ENCODE data around the gene SNRK.

DNA sequence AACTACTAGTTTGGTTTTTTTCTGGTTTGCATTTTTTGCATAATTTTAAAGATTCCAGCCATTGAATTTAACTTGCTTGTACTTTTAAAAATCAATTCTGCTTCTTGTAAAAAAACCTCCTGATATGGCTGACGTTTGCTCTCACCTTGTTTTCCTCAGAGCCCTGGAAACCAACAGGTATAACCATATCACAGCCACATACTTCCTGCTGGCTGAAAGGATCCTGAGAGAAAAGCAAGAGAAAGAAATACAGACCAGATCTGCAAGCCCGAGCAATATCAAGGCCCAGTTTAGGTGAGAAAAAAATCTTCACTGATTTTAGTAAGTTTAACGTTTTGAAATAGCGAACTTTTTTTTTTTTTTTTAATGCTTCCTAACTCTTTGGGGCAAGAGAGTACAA, 56.8 kb downstream of the SNRK start:
- TF ChIP-seq, protein P1, sequence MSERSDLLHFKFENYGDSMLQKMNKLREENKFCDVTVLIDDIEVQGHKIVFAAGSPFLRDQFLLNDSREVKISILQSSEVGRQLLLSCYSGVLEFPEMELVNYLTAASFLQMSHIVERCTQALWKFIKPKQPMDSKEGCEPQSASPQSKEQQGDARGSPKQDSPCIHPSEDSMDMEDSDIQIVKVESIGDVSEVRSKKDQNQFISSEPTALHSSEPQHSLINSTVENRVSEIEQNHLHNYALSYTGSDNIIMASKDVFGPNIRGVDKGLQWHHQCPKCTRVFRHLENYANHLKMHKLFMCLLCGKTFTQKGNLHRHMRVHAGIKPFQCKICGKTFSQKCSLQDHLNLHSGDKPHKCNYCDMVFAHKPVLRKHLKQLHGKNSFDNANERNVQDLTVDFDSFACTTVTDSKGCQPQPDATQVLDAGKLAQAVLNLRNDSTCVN (tag by site-specific recombination; optimal IDR thresholded peaks at IDR 0.05), result no peak
- TF ChIP-seq, protein P2, sequence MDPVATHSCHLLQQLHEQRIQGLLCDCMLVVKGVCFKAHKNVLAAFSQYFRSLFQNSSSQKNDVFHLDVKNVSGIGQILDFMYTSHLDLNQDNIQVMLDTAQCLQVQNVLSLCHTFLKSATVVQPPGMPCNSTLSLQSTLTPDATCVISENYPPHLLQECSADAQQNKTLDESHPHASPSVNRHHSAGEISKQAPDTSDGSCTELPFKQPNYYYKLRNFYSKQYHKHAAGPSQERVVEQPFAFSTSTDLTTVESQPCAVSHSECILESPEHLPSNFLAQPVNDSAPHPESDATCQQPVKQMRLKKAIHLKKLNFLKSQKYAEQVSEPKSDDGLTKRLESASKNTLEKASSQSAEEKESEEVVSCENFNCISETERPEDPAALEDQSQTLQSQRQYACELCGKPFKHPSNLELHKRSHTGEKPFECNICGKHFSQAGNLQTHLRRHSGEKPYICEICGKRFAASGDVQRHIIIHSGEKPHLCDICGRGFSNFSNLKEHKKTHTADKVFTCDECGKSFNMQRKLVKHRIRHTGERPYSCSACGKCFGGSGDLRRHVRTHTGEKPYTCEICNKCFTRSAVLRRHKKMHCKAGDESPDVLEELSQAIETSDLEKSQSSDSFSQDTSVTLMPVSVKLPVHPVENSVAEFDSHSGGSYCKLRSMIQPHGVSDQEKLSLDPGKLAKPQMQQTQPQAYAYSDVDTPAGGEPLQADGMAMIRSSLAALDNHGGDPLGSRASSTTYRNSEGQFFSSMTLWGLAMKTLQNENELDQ (tag by site-specific recombination; IDR thresholded peaks at IDR 0.05; ENCODE audit: low read depth), result no peak
- TF ChIP-seq SCRT2 (tag by site-specific recombination; IDR thresholded peaks at IDR 0.05), result no peak
- TF ChIP-seq, protein P3, sequence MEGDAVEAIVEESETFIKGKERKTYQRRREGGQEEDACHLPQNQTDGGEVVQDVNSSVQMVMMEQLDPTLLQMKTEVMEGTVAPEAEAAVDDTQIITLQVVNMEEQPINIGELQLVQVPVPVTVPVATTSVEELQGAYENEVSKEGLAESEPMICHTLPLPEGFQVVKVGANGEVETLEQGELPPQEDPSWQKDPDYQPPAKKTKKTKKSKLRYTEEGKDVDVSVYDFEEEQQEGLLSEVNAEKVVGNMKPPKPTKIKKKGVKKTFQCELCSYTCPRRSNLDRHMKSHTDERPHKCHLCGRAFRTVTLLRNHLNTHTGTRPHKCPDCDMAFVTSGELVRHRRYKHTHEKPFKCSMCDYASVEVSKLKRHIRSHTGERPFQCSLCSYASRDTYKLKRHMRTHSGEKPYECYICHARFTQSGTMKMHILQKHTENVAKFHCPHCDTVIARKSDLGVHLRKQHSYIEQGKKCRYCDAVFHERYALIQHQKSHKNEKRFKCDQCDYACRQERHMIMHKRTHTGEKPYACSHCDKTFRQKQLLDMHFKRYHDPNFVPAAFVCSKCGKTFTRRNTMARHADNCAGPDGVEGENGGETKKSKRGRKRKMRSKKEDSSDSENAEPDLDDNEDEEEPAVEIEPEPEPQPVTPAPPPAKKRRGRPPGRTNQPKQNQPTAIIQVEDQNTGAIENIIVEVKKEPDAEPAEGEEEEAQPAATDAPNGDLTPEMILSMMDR (tag by site-specific recombination; IDR thresholded peaks at IDR 0.05), result no peak
- TF ChIP-seq KLF9 (tag by site-specific recombination; IDR thresholded peaks at IDR 0.05; ENCODE audit: low read depth), result no peak
- no peak for TF ChIP-seq ZNF777 (tag by site-specific recombination; IDR thresholded peaks at IDR 0.05; ENCODE audit: borderline replicate concordance)
- TF ChIP-seq ZNF19 (tag by site-specific recombination; IDR thresholded peaks at IDR 0.05; ENCODE audit: low read depth), result no peak
- TF ChIP-seq ZNF175 (tag by site-specific recombination; IDR thresholded peaks at IDR 0.05), result no peak
- TF ChIP-seq, protein P4, sequence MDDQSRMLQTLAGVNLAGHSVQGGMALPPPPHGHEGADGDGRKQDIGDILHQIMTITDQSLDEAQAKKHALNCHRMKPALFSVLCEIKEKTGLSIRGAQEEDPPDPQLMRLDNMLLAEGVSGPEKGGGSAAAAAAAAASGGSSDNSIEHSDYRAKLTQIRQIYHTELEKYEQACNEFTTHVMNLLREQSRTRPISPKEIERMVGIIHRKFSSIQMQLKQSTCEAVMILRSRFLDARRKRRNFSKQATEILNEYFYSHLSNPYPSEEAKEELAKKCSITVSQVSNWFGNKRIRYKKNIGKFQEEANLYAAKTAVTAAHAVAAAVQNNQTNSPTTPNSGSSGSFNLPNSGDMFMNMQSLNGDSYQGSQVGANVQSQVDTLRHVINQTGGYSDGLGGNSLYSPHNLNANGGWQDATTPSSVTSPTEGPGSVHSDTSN (CRISPR knock-in tag; IDR thresholded peaks at IDR 0.05), result no peak
- TF ChIP-seq, protein P5, sequence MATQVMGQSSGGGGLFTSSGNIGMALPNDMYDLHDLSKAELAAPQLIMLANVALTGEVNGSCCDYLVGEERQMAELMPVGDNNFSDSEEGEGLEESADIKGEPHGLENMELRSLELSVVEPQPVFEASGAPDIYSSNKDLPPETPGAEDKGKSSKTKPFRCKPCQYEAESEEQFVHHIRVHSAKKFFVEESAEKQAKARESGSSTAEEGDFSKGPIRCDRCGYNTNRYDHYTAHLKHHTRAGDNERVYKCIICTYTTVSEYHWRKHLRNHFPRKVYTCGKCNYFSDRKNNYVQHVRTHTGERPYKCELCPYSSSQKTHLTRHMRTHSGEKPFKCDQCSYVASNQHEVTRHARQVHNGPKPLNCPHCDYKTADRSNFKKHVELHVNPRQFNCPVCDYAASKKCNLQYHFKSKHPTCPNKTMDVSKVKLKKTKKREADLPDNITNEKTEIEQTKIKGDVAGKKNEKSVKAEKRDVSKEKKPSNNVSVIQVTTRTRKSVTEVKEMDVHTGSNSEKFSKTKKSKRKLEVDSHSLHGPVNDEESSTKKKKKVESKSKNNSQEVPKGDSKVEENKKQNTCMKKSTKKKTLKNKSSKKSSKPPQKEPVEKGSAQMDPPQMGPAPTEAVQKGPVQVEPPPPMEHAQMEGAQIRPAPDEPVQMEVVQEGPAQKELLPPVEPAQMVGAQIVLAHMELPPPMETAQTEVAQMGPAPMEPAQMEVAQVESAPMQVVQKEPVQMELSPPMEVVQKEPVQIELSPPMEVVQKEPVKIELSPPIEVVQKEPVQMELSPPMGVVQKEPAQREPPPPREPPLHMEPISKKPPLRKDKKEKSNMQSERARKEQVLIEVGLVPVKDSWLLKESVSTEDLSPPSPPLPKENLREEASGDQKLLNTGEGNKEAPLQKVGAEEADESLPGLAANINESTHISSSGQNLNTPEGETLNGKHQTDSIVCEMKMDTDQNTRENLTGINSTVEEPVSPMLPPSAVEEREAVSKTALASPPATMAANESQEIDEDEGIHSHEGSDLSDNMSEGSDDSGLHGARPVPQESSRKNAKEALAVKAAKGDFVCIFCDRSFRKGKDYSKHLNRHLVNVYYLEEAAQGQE (tag by site-specific recombination; IDR thresholded peaks at IDR 0.05), result no peak
- TF ChIP-seq BCL11A (tag by site-specific recombination; IDR thresholded peaks at IDR 0.05; ENCODE audit: low read depth), result no peak
- TF ChIP-seq ZNF292 (tag by site-specific recombination; IDR thresholded peaks at IDR 0.05; ENCODE audit: borderline replicate concordance, low read depth), result no peak
- no peak for TF ChIP-seq REPIN1 (tag by site-specific recombination; IDR thresholded peaks at IDR 0.05; ENCODE audit: low read depth)
- no peak for TF ChIP-seq ZNF768 (tag by site-specific recombination; IDR thresholded peaks at IDR 0.05)

Data from HEK293 (cell line).